Skeletal muscle satellite cell (primary cell): ENCODE data around the gene DBH.

ENCODE experiments used
- H3K27me3 ChIP-seq: 2 replicates; pipeline ENCODE4 v1.7.0; 2013; ENCODE audit warnings: low read length; ENCODE audit not compliant: control insufficient read depth, insufficient read depth
- H3K36me3 ChIP-seq: 2 replicates; pipeline ENCODE4 v1.7.0; 2013; ENCODE audit warnings: mild to moderate bottlenecking, control low read depth, low read length; ENCODE audit not compliant: insufficient read depth
- H3K4me1 ChIP-seq: 2 replicates; pipeline ENCODE4 v1.7.0; 2013; ENCODE audit warnings: low read length; ENCODE audit not compliant: control insufficient read depth, insufficient read depth
- H3K4me2 ChIP-seq: 2 replicates; pipeline ENCODE4 v1.7.0; 2013; ENCODE audit warnings: mild to moderate bottlenecking, low read length
- H3K4me3 ChIP-seq: 2 replicates; pipeline ENCODE4 v1.7.0; 2013; ENCODE audit warnings: low read length
- H3K9ac ChIP-seq: 2 replicates; pipeline ENCODE4 v1.7.0; 2013; ENCODE audit warnings: mild to moderate bottlenecking, low read depth, low read length, moderate library complexity
- H3K9me3 ChIP-seq: replicated peaks from 2 replicates; pipeline ENCODE4 v1.7.0; 2013; ENCODE audit warnings: mild to moderate bottlenecking, control low read depth, low read length

Gene DBH

DNA sequence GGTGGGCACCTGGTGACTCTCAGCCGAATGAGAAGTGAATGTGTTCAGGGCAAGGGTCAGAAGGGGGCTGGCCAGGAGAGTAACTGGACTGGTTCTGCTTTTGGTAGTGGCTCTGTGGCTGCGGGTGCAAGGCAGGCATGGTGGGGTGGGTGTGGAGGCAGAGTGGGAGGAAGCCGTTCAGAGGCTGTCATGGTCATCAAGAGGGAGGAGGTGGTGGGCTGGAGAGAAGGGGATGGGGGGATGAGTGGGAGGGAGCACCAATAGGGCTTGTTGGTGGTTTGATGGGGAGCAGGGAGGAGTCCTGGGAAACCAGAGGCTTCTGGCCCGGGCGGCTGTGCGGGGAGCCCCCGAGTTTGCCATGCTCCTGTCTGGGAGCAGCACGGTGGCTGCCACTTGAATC, 40.3 kb upstream of the DBH start:
- Histone ChIP-seq H3K4me2 (no peak overlapping the region), H3K9ac (no peak overlapping the region), H3K9me3 (peaks cover 17% of the 10 kb centered on the region), H3K36me3 (no peaks in the 10 kb centered on the region), H3K4me1 (no peaks in the 10 kb centered on the region), H3K27me3 (peaks cover 16% of the 10 kb centered on the region), H3K4me3 (no peak overlapping the region)

DNA sequence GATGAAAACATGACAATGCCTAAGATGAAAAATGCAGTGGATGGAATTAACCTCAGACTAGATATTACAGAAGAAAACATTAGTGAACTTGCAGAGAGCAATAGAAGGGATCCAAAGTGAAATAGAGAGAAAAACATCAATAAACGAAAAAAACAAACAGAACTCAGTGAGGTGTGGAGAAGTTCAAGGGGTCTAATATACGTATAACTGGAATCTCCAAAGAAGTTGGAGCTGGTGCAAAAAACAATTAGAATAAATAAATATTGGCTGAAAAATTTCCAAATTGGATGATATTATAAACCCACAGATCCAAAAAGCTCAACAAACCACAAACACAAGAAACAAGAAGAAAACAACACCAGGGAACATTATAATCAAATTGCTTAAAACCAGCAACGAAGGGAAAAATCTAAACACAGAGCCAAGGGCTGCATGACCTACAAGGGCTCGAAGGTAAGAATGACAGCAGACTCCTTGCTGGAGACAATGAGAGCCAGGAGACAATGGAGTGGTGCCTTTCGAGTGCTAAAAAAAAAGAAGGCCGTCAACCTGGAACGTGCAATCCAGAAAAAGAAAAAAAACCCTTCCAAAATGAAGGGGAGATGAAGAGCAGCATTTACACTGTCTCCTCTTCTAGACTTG, 38.7 kb upstream of the DBH start:
- H3K4me3 ChIP-seq: no peak overlapping the region

GRCh38 chr9:133598978-133599377, 37.2 kb upstream of the DBH start:
- peaks cover 26% of the 10 kb centered on the region for H3K27me3 ChIP-seq
- no peak overlapping the region for H3K9ac ChIP-seq
- no peak overlapping the region for H3K4me2 ChIP-seq
- H3K36me3 ChIP-seq: no peaks in the 10 kb centered on the region
- H3K4me1 ChIP-seq: no peaks in the 10 kb centered on the region
- H3K4me3 ChIP-seq: no peak overlapping the region
- peaks cover 17% of the 10 kb centered on the region for H3K9me3 ChIP-seq

More for the DNA sequence above, 38.7 kb upstream of the DBH start:
- Histone ChIP-seq H3K27me3 (peaks cover 18% of the 10 kb centered on the region), H3K4me2 (no peak overlapping the region), H3K36me3 (no peaks in the 10 kb centered on the region), H3K9me3 (peaks cover 17% of the 10 kb centered on the region), H3K9ac (no peak overlapping the region), H3K4me1 (no peaks in the 10 kb centered on the region)

- H3K4me1 ChIP-seq: no peaks in the 10 kb centered on the region
- no peak overlapping the region for H3K4me3 ChIP-seq
- no peak overlapping the region for H3K9ac ChIP-seq
- peaks cover 26% of the 10 kb centered on the region for H3K27me3 ChIP-seq
- no peaks in the 10 kb centered on the region for H3K36me3 ChIP-seq
- H3K4me2 ChIP-seq: no peak overlapping the region
- peaks cover 17% of the 10 kb centered on the region for H3K9me3 ChIP-seq
These were observed 36.5 kb upstream of the DBH start for GRCh38 chr9:133599470-133600173.

GRCh38 chr9:133600739-133601138, 35.4 kb upstream of the DBH start:
- Histone ChIP-seq H3K27me3 (peaks cover 37% of the 10 kb centered on the region), H3K36me3 (no peaks in the 10 kb centered on the region), H3K9ac (no peak overlapping the region), H3K4me1 (no peaks in the 10 kb centered on the region), H3K9me3 (peaks cover 17% of the 10 kb centered on the region), H3K4me3 (no peak overlapping the region), H3K4me2 (no peak overlapping the region)

- H3K9me3 ChIP-seq: peaks cover 17% of the 10 kb centered on the region
- no peaks in the 10 kb centered on the region for H3K4me1 ChIP-seq
- no peaks in the 10 kb centered on the region for H3K36me3 ChIP-seq
- H3K4me3 ChIP-seq: no peak overlapping the region
- H3K27me3 ChIP-seq: peaks cover 47% of the 10 kb centered on the region
- H3K9ac ChIP-seq: no peak overlapping the region
- H3K4me2 ChIP-seq: no peak overlapping the region
These were observed 34.4 kb upstream of the DBH start for GRCh38 chr9:133601746-133602145.

DNA sequence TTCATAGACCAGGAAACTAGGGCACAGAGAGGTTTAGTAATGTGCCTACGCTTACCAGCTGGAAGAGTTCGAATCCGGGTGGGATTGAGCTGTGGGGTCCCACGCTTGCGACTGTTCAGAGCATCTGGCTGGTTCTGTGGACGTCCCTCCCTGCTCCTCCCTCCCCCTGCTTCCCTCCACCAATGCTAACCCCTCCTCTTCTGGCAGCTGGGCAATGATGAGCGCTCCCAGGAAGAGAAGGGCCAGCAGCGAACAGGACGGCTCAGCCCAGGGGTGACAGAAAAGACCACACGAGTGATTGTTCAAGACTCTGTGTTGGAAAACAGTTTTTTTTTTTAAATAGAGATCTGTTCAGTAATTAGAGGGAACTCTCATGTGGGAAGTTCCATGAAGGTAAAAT, 33.9 kb upstream of the DBH start:
- H3K4me2 ChIP-seq: no peak overlapping the region
- H3K9me3 ChIP-seq: peaks cover 15% of the 10 kb centered on the region
- no peaks in the 10 kb centered on the region for H3K36me3 ChIP-seq
- peaks cover 53% of the 10 kb centered on the region for H3K27me3 ChIP-seq
- H3K9ac ChIP-seq: no peak overlapping the region
- no peak overlapping the region for H3K4me3 ChIP-seq
- no peaks in the 10 kb centered on the region for H3K4me1 ChIP-seq

DNA sequence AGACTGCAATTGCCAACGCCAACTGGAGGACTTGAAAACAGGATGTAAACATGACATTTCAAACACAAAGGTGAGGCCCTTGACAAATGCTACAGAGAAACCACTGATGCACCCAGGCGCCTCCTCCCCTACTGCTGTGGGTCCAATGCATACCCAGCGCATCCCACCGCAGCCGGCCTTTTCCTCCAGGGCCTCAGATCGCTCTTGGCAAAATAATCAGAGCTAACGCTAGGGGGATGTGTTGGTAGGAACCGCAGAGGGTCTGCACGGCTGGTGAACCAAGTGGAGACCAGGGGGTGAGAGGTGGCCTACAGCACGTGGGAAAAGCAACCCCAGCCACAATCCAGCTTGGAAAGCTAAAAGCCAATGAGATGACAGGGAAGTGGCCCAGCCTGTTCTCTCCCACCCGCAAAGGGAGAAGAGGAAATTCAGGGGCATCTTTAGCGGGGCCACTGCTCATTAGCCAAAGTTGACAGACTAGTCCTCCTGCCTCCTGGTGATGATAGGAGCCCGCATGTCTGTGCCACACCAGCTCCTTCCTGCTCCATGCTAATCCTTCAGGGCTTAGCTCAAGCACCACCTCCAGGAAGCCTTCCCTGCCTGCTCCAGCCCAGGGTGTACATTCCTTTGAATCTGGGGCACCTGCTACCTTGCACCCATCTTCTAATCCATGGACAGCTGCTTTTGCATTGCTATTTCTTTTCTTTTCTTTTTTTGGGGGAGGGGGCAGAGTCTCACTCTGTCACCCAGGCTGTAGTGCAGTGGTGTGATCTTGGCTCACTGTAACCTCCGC, 32.8 kb upstream of the DBH start:
- H3K27me3 ChIP-seq: peaks cover 63% of the 10 kb centered on the region

DNA sequence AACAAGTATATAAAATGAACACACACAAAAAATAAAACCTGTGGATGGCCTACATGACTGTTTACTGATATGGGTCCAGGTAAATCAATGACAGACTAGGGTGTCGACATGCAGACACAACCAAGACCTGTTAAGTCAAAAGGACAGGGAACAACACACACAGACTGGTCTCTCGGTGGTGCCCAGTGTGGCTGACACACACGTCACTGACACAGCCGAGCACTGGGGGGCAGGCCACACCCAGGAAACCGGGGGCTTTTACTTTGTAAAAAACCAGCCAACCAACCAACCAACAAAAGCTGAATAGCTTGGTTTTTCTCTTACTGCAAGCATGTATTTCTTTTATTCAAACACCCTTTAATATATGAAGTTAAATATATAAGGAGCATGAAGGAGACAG, 31.9 kb upstream of the DBH start:
- Histone ChIP-seq H3K4me2 (no peak overlapping the region), H3K4me3 (no peak overlapping the region), H3K9me3 (peaks cover 7% of the 10 kb centered on the region), H3K4me1 (no peaks in the 10 kb centered on the region), H3K27me3 (peaks cover 72% of the 10 kb centered on the region), H3K36me3 (no peaks in the 10 kb centered on the region), H3K9ac (no peak overlapping the region)

More for the DNA sequence above, 32.8 kb upstream of the DBH start:
- no peaks in the 10 kb centered on the region for H3K4me1 ChIP-seq
- no peak overlapping the region for H3K4me2 ChIP-seq
- H3K9ac ChIP-seq: no peak overlapping the region
- H3K36me3 ChIP-seq: no peaks in the 10 kb centered on the region
- no peak overlapping the region for H3K4me3 ChIP-seq
- peaks cover 7% of the 10 kb centered on the region for H3K9me3 ChIP-seq

- no peak overlapping the region for H3K9ac ChIP-seq
- no peaks in the 10 kb centered on the region for H3K4me1 ChIP-seq
- H3K27me3 ChIP-seq: peaks cover 79% of the 10 kb centered on the region
- no peak overlapping the region for H3K4me3 ChIP-seq
- H3K36me3 ChIP-seq: no peaks in the 10 kb centered on the region
- no peak overlapping the region for H3K4me2 ChIP-seq
- peaks cover under 1% of the 10 kb centered on the region for H3K9me3 ChIP-seq
These were observed 31.3 kb upstream of the DBH start for GRCh38 chr9:133604856-133605255.

GRCh38 chr9:133605446-133605845, 30.7 kb upstream of the DBH start:
- H3K27me3 ChIP-seq: peaks cover 81% of the 10 kb centered on the region
- no peak overlapping the region for H3K4me3 ChIP-seq
- no peak overlapping the region for H3K9ac ChIP-seq

More at GRCh38 chr9:133605446-133605845, 30.7 kb upstream of the DBH start:
- Histone ChIP-seq H3K9me3 (no peaks in the 10 kb centered on the region), H3K36me3 (no peaks in the 10 kb centered on the region), H3K4me2 (no peak overlapping the region), H3K4me1 (no peaks in the 10 kb centered on the region)
